ENCODE measurements around the gene ATP6AP1. TPM values are rescaled to one million over a fixed set of nuclear protein-coding genes. Genes with fewer than 3 reads are reported as not detected.

Gene ATP6AP1
- total RNA-seq, 1 donor from 2014 or later: 153 TPM

GRCh38 chrX:154419189-154419588 lies 9.3 kb upstream of the ATP6AP1 start:
- H3K4me3 ChIP-seq (ENCODE audit: insufficient read depth, low read depth, low read length): no peak overlapping the region
- Mint-ChIP-seq H3K27me3 (ENCODE audit: low read depth, unreplicated experiment) (no peaks in the 10 kb centered on the region), H3K36me3 (ENCODE audit: low read depth, unreplicated experiment) (no peaks in the 10 kb centered on the region), H3K4me3 (ENCODE audit: unreplicated experiment) (no peak overlapping the region), H3K9me3 (ENCODE audit: unreplicated experiment) (no peaks in the 10 kb centered on the region), H3K4me1 (ENCODE audit: low read depth, unreplicated experiment) (no peaks in the 10 kb centered on the region), H3K27ac (ENCODE audit: unreplicated experiment) (no peak overlapping the region)
- H2AFZ ChIP-seq (ENCODE audit: low read depth, low read length): no peak overlapping the region
- no peaks in the 10 kb centered on the region for H4K20me1 ChIP-seq (ENCODE audit: insufficient read depth, low read length)
- no peaks in the 10 kb centered on the region for H3K79me2 ChIP-seq (ENCODE audit: insufficient read depth, low read length)
- no peaks in the 10 kb centered on the region for H3K4me1 ChIP-seq (ENCODE audit: insufficient read depth, low read length)
- TF ChIP-seq CTCF (IDR thresholded peaks at IDR 0.05; ENCODE audit: insufficient read depth, low read depth, low read length): no peak
- TF ChIP-seq EZH2 (IDR thresholded peaks at IDR 0.05; ENCODE audit: insufficient read depth, low read length): no peak
- H3K36me3 ChIP-seq (ENCODE audit: insufficient read depth, low read length): no peaks in the 10 kb centered on the region
- DNase-seq (ENCODE audit: low read depth) (no peak), FAIRE-seq (no peak)
- H3K27ac ChIP-seq (ENCODE audit: low read depth, low read length): no peak overlapping the region
- H3K27me3 ChIP-seq (ENCODE audit: insufficient read depth, low read length): no peaks in the 10 kb centered on the region
- no peaks in the 10 kb centered on the region for H3K9me3 ChIP-seq (ENCODE audit: insufficient read depth, low read depth, low read length)
- no peak overlapping the region for H3K9ac ChIP-seq (ENCODE audit: low read length)
- no peak overlapping the region for H3K4me2 ChIP-seq (ENCODE audit: low read length)

- no peak overlapping the region for H3K4me3 ChIP-seq (ENCODE audit: insufficient read depth, low read depth, low read length)
- no peak overlapping the region for H3K27ac ChIP-seq (ENCODE audit: low read depth, low read length)
- no peaks in the 10 kb centered on the region for H3K27me3 Mint-ChIP-seq (ENCODE audit: low read depth, unreplicated experiment)
- no peaks in the 10 kb centered on the region for H3K4me1 Mint-ChIP-seq (ENCODE audit: low read depth, unreplicated experiment)
- H3K79me2 ChIP-seq (ENCODE audit: insufficient read depth, low read length): no peaks in the 10 kb centered on the region
- no peak overlapping the region for H3K4me2 ChIP-seq (ENCODE audit: low read length)
- H2AFZ ChIP-seq (ENCODE audit: low read depth, low read length): no peak overlapping the region
- H3K9me3 Mint-ChIP-seq (ENCODE audit: unreplicated experiment): no peaks in the 10 kb centered on the region
- no peak overlapping the region for H3K9ac ChIP-seq (ENCODE audit: low read length)
- H3K9me3 ChIP-seq (ENCODE audit: insufficient read depth, low read depth, low read length): no peaks in the 10 kb centered on the region
- H3K36me3 Mint-ChIP-seq (ENCODE audit: low read depth, unreplicated experiment): no peaks in the 10 kb centered on the region
- H3K4me3 Mint-ChIP-seq (ENCODE audit: unreplicated experiment): no peak overlapping the region
- H3K4me1 ChIP-seq (ENCODE audit: insufficient read depth, low read length): no peaks in the 10 kb centered on the region
- FAIRE-seq: no peak
- no peaks in the 10 kb centered on the region for H4K20me1 ChIP-seq (ENCODE audit: insufficient read depth, low read length)
- H3K27me3 ChIP-seq (ENCODE audit: insufficient read depth, low read length): no peaks in the 10 kb centered on the region
- TF ChIP-seq CTCF (IDR thresholded peaks at IDR 0.05; ENCODE audit: insufficient read depth, low read depth, low read length) (no peak), EZH2 (IDR thresholded peaks at IDR 0.05; ENCODE audit: insufficient read depth, low read length) (no peak)
- no peak overlapping the region for H3K27ac Mint-ChIP-seq (ENCODE audit: unreplicated experiment)
- DNase-seq (ENCODE audit: low read depth): no peak
- no peaks in the 10 kb centered on the region for H3K36me3 ChIP-seq (ENCODE audit: insufficient read depth, low read length)
Measured at GRCh38 chrX:154419688-154420401, 8.6 kb upstream of the ATP6AP1 start.

GRCh38 chrX:154420402-154420756 lies 8.1 kb upstream of the ATP6AP1 start:
- H3K4me1 Mint-ChIP-seq (ENCODE audit: low read depth, unreplicated experiment): no peaks in the 10 kb centered on the region
- Histone ChIP-seq H3K27me3 (ENCODE audit: insufficient read depth, low read length) (no peaks in the 10 kb centered on the region), H3K36me3 (ENCODE audit: insufficient read depth, low read length) (no peaks in the 10 kb centered on the region), H3K27ac (ENCODE audit: low read depth, low read length) (no peak overlapping the region), H3K4me1 (ENCODE audit: insufficient read depth, low read length) (no peaks in the 10 kb centered on the region), H3K4me3 (ENCODE audit: insufficient read depth, low read depth, low read length) (no peak overlapping the region), H3K79me2 (ENCODE audit: insufficient read depth, low read length) (no peaks in the 10 kb centered on the region), H2AFZ (ENCODE audit: low read depth, low read length) (no peak overlapping the region), H3K9me3 (ENCODE audit: insufficient read depth, low read depth, low read length) (no peaks in the 10 kb centered on the region), H3K4me2 (ENCODE audit: low read length) (no peak overlapping the region), H3K9ac (ENCODE audit: low read length) (no peak overlapping the region), H4K20me1 (ENCODE audit: insufficient read depth, low read length) (no peaks in the 10 kb centered on the region)
- H3K27ac Mint-ChIP-seq (ENCODE audit: unreplicated experiment): no peak overlapping the region
- H3K4me3 Mint-ChIP-seq (ENCODE audit: unreplicated experiment): no peak overlapping the region
- DNase-seq (ENCODE audit: low read depth): no peak
- no peaks in the 10 kb centered on the region for H3K9me3 Mint-ChIP-seq (ENCODE audit: unreplicated experiment)
- no peaks in the 10 kb centered on the region for H3K27me3 Mint-ChIP-seq (ENCODE audit: low read depth, unreplicated experiment)
- H3K36me3 Mint-ChIP-seq (ENCODE audit: low read depth, unreplicated experiment): no peaks in the 10 kb centered on the region
- TF ChIP-seq EZH2 (IDR thresholded peaks at IDR 0.05; ENCODE audit: insufficient read depth, low read length): no peak
- no peak for TF ChIP-seq CTCF (IDR thresholded peaks at IDR 0.05; ENCODE audit: insufficient read depth, low read depth, low read length)
- FAIRE-seq: no peak
